ENCODE results near the gene UPK3A. TPM values are rescaled to one million over a fixed set of nuclear protein-coding genes. Genes with fewer than 3 reads are reported as not detected.

UPK3A gene
- total and polyA plus RNA-seq, 2 of the 13 experiments (the other 11 are each of a cell fraction or from before 2014, with no cell fraction given) = 10.5 to 13.8 TPM

DNA sequence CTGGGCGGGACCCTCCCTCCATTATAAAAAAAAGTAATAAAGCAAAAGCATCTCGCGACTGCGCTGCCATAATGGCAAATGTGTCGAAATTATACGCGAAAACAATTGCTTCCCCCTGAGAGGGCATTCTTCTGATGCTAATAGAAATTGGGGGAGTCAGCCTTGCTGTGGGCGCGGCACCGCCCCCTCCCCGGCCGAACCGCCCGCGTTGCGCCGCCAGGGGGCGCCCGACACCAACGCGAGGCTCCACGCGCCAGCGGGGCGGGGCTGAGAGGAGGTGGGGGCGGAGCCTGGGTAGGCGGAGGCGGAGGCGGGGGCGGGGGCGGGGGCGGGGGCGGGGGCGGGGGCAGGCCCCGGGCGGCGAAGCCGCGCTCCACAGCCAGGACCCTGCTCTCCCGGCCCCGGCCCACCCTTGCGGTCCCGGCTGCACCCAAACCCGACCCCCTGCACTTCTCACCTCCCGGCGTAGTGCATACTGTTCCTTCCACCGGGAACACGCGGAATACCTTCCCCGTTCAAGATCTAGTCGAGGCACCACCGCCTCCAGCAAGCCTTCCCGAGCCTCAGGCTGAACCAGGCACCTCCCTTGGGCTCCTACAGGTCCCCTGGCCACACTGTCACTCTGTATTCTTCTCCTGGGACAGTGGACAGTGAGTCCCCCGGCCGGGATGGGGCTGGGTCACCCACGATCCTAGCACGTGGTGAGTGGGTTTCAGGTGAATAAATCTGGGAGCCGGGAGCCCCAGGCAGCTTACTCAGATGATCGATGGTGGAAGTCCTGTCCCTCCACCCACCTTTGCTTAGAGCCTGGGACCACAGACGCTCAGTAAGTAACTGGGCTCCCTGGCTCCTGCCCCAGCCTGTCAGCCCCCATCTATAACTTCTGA lies 15.5 kb upstream of the UPK3A start (continued):
- TF ChIP-seq ZNF646 (CRISPR knock-in tag; IDR thresholded peaks at IDR 0.05) (no peak), PHF8 (CRISPR knock-in tag; IDR thresholded peaks at IDR 0.05) (peak; percentile 46; the same call in 1 of the 2 replicates), NFYB (CRISPR knock-in tag; IDR thresholded peaks at IDR 0.05) (no peak), PHB2 (IDR thresholded peaks at IDR 0.05; ENCODE audit: partially characterized antibody) (no peak), MED8 (CRISPR knock-in tag; IDR thresholded peaks at IDR 0.05; ENCODE audit: insufficient replicate concordance) (no peak), POLR2AphosphoS5 (IDR thresholded peaks at IDR 0.05; ENCODE audit: low read depth, low read length) (peak; percentile 68; the same call in 1 of the 2 replicates), ZNF574 (CRISPR knock-in tag; IDR thresholded peaks at IDR 0.05) (peak; percentile 32; the same call in 1 of the 2 replicates), TAF1 (CRISPR knock-in tag; IDR thresholded peaks at IDR 0.05) (peak; percentile 46; the same call in 1 of the 2 replicates), POLR2A (IDR thresholded peaks at IDR 0.05; ENCODE audit: insufficient read depth in 1 of 2, low read depth in 2 of 2, low read length in 2 of 2) (peak; percentile 27 to 80; a peak in 2 of 4 replicates), HNF4A (CRISPR knock-in tag; IDR thresholded peaks at IDR 0.05) (no peak), GATAD1 (CRISPR knock-in tag; IDR thresholded peaks at IDR 0.05) (no peak), ZNF639 (CRISPR knock-in tag; conservative IDR thresholded peaks at IDR 0.05) (0 out of 2 replicates have a peak, but pooled peaks have one; percentile 49), BRF2 (CRISPR knock-in tag; IDR thresholded peaks at IDR 0.05) (no peak), SNRNP70 (IDR thresholded peaks at IDR 0.05; ENCODE audit: low read depth, low read length) (no peak), ZNF121 (CRISPR knock-in tag; IDR thresholded peaks at IDR 0.05) (no peak), STAG1 (CRISPR knock-in tag; IDR thresholded peaks at IDR 0.05) (peak; percentile 86), ZNF557 (CRISPR knock-in tag; IDR thresholded peaks at IDR 0.05) (no peak), HNRNPH1 (optimal IDR thresholded peaks at IDR 0.05; ENCODE audit: low read depth, low read length) (no peak)
